GM19035 (cell line): ENCODE data around the gene PFN4.
"Not testable (repeated sequence)": the region's sequence is repeated elsewhere in the genome, so short reads cannot be mapped to it uniquely, and the experiment has no call there.

ENCODE experiments used
- ATAC-seq: cut with Tn5 transposase; IDR thresholded peaks from one replicate; pipeline ENCODE4 v1.9.1; 2021; ENCODE audit not compliant: unreplicated experiment

Gene PFN4, protein sequence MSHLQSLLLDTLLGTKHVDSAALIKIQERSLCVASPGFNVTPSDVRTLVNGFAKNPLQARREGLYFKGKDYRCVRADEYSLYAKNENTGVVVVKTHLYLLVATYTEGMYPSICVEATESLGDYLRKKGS

DNA sequence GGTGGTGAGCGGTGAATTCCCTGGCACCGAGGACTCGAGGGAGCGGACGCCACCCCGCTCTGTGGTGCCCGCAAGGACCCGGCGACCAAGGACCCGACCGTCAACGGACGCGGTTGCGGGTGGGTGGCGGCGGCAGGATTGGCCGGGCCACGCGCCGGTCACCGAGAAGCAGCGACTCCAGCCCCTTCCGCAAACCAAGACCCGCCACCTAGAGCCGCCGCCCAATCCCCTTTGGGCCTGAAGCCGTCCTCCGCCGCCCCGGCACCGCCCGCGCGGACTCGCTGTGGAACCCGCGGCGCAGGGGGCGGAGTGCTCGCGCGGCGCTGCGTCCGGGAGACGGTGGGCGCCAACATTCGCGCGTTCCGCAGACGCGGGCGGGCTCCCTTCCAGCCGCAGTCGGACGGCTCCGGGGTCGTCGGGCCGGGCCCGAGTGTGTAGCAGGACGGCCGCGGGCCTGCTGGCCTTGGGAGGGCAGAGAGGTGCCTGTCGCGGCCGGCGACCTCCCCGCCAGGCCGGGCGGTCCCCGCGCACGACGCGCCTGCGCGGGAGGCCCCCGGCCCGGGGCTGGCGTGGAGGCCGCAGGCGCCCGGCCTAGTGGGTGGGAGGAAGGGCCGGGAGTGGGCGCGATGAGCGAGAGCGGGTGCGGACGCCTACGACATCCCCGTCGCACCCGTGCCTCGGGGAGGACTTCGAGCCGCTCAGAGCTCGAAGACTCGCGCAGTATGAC is at the start of gene PFN4, which contains the start of gene FAM228B:
PFN4 (minus strand) TSS at position 140 of the 727 bp plus-strand sequence. CDS start 799 bp downstream, outside the sequence.
FAM228B (plus strand) TSS at position 275 of the 727 bp plus-strand sequence. CDS start 893 bp downstream, outside the sequence.
- peak; percentile 94 for ATAC-seq

DNA sequence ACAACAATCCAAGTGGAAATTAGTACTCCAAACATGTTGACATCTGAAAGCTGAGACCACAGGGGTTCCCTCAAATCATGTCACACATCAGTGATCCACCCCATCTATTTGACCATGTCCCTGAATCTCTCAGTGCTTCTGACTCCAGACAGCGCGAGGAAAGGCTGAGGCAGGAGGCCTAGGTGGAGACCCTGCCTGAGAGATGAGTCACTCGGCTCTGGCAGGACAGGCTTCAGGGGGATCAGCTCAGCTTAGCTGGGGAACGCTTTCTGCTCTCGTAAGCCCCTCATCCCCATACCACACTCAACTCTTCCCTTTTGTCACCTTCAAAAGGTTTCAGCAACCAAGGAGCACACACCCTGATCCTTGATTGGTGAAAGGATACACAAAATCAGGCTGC is 45.9 kb upstream of the PFN4 start:
- no peak for ATAC-seq

DNA sequence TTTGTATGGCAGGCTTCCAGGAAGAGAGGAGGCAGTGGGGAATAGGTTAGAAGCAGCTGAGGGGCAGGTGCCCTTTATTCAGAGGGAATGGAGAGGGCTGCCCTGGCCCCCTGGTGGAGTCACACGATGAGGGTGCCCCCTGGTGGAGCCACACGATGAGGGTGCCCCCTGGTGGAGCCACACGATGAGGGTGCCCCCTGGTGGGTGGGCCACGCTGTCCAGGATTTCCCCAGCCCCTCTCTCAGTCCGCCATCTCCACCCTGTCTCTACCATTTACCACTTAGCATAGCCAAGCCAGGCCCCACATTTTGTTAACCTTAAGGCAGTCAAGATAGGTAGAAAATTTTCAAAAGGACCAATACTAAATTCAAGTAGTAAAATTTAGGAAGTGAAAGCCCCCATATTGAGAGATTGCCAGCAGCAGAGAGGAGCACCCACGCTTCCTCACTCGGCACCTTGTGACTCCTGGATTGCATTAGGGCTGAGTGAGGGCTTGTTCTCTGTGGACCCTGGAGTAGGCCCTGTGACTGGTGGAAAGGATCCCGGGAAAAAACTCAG is 41.4 kb upstream of the PFN4 start:
- ATAC-seq: peak; percentile 89

DNA sequence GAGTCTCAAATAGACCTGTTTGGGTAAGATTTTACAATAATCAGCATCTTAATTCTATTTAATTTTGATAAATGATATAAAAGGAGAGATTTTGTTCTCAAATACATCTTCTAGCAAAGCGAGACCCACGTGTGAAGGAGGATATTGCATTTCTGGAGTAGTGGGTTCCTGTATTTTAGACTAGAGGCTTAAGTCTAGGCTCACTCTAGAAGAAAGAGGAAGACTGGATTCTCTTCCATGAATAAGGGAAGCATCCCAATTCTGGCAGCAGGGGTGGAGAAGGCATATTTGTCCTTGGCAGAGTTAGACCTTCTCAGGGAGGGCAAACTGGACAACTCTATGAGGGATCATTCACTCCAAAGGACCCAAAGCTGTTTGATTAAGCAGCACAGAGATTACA is 40.5 kb upstream of the PFN4 start:
- ATAC-seq: no peak

DNA sequence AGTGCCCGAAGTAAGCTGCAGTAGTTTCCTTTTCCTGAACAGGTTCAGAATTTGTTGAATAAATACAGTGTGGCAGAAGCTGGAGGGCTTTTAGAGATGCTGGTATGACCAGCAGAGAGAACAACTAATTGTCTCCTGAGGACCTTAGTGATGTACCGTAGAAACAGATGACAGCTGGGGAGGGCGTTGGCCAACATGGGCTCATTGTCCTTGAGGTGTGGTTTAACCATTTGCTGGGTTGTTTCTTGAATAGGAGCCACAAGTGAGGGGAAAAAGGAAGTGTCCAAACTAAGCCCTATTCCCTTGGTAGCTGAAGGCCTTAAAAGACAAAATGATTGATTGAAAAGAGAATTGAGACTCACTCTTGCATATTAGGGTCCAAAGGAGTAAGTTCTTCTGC is 40.1 kb upstream of the PFN4 start:
- no peak for ATAC-seq

DNA sequence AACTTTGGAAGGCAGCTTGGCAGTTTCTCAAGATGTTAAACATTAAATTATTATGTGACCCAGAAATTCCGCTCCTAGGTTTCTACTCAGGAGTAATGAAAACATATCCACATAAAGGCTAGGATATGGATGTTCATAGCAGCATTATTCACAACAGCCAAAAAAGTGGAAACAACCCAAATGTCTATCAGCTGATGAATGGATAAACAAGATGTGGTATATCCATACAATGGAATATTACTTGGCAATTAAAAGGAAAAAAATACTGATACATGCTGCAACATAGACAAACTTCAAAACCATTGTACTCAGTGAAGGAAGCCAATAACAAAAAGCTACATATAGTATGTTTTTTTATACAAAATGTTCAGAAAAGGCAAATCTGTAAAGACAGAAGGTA is 39.4 kb upstream of the PFN4 start:
- ATAC-seq: no peak

DNA sequence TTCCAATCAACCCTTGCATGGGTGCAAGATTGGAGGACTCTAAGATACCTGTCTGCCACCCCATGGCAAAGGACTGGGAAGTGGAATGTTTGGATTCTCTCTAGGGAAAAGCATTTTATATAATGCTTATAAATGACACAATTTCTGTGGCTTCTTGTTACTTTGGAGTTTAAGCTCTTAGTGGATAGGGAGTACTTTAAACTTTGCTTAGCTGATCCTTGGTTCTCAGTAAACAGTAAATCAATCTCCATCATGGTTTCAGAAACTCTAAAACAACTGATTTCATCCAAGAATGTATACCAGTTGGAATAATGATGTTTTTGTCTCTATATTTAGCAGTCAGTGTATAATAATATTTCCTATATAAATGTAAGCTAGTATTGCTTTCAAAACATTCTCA is 37.6 kb upstream of the PFN4 start:
- no peak for ATAC-seq

DNA sequence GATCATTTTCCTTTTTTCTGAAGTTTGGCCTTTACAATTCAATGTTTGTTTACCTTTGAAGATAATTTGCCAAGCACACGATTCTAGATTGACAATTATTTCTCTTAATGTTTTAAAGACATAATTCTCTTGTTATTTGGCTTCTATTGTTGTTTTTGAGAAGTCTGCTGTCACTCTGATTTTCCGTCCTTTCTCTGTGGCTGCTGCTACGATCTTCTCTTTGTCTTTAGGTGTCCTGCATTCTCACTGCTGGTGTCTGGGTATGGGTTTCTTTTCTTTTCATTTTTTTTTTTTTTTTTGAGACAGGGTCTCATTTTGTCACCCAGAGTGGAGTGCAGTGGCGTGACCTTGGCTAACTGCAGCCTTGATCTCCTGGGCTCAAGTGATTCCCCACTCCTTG is 36.6 kb upstream of the PFN4 start:
- ATAC-seq: no peak

DNA sequence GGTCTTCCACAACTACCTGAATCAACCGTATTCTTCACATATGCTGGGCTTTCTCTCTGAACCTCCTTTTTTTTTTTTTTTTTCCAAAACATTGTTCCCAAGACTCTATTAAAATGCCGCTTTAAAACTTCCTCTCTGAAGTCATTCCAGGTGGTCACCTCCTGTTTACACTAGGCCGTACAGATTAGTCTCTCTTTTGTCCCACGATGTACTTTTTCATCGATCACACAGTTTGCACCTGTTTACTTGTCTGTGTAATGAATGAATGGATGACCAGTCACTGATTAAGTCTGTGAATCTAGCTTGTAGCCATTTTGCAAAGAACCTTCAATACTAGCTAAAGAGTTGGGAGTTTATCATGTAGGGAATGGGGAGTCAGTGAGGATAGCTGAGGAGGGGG is 35.0 kb upstream of the PFN4 start:
- ATAC-seq: no peak

DNA sequence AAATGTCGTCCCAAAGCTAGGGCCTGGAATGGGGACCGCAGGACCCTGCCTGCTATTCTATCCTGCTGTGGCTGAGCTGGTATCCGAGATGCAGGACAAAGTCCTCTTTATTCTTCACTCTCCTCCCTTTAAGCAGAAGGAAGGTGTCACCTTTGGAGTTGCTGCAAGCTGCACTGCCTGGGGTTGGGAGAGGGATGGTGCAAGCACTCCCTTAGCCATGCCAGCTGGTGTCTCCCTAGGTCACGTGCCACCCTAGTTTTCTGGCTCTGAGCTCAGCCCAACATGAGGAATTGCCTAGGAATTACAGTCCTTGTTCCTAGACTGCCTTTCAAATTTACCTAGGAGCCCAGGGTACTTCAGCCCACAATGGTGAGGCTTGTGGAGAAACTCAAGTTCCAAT is 30.3 kb upstream of the PFN4 start:
- ATAC-seq: no peak

DNA sequence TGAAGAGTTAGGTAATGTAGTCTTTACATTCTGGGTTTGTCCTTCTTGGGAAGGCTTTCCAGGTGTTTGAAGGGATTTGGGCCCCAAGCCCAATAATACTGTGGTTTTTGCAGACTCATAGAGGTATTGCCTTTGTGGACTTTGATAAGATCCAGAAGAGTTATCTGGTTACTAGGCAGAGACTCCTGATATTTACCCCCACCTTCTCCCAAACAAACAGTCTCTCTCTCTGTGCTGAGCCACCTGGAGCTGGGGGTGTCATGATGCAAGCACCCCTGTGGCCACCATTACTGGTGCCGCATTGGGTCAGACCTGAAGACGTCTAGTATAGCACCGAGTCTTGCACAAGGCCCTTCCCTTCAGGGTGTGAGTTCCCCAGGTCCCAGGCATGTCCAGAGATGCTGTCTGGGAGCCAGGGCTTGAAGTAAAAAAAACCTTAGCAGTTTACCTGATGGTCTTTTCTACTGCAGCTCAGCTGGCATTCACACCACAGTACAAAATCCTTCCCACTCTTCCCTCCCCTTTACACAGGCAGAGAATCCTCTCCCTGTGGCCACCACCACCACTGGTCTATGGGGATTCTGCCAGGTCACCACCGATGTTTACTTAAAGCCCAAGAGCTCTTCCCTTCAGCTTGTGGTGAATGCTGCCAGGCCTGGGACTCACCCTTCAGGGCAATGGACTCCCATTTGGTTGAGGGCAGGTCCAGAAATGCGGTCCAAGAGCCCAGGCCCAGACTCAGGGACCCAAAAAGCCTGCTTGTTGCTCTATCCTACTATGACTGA is 29.5 kb upstream of the PFN4 start:
- ATAC-seq: no peak

DNA sequence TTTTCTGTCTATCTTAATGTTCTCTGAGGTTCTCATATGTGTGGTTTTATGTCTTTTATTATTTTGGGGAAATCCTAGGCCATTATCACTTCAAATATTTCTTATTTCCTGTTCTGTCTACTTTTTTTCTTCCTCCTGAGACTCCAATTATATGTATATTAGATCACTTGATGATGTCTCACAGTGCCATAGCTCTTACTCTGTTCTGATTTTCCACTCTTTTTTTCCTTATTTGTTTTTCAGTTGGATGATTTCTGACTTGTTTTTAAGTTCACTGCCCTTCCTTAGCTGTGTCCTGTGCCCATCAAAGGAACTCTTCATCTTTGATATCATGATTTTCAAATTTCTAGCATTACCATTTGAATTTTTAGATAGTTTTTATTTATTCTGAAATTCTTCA is 24.2 kb upstream of the PFN4 start:
- no peak for ATAC-seq

DNA sequence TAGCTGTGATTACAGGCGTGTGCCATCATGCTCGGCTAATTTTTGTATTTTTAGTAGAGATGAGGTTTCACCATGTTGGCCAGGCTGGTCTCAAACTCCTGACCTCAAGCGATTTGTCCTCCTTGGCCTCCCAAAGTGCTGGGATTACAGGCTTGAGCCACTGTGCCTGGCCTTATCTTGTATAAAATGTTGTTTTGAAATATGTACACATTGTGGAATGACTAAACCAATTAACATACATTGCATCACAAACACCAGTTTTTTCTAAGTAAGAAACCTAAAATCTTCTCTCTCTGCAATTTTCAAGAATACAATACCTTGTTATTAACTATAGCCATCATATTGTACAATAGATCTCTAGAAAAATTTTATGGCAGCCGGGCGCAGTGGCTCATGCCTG is 17.2 kb upstream of the PFN4 start:
- ATAC-seq: not testable (repeated sequence)

DNA sequence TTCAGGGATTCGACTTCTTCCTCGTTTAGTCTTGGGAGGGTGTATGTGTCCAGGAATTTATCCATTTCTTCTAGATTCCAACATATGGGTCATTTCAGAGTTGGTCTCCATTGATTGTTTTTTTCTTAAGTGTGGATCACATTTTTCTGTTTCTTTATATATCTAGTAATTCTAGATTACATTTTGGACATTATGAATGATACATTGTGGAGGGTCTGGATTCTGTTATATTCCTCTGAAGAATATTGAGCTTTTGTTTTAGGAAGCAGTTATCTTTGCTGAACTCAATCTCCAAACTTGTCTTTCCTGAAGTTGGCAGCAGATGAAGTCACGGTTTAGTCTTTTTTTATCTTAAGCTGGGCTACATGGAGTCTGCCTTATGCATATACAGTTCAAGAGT is 9.4 kb upstream of the PFN4 start:
- ATAC-seq: no peak

DNA sequence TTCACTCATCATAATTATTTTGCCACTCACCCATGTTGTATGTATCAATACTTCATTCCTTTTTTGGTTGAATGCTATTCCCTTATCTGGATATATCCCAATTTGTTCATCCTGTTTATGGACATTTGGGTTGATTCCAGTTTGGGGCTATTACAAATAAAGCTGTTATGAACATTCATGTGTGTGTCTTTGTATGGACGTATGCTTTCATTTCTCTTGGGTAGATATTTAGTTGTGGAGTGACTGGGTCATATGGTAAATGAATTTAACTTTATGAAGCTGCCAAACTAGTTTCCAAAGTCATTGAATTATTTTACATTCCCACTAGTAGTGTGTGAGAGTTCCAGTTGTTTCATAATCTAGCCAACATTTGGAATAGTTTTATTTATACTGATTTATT is 2.8 kb upstream of the PFN4 start:
- ATAC-seq: no peak

DNA sequence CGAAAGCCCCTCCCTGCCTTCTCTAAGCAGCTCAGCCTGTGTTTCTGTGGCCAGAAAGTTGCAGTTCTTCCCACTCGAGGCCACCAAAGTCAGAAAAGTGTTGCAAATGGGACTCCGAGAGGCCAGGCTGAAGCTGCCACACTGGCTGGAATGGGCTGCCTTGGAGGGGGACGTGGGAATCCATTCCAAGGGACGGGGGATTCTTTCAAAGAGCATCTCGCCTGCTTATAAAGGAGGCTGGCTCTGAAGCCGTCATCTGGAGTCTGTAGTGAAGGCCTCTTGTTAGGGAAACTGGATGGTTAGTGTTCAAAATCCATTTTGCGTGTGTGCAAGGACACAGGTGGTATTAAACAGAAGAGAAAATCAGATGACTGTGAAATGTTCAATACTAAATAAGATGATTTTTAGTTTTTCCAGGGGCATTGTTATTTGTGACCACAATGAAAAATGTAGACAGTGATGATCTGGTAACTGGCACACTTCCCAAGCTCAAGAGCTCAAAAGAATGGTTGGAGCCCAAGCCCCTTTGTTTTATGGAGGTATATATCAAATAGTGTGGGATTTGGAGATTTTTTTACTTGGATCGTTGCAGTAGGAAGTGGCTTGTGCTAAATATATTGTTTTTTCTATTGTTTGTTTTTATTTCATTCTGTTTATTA is 917 bp upstream of the PFN4 start:
- ATAC-seq: peak; percentile 8

DNA sequence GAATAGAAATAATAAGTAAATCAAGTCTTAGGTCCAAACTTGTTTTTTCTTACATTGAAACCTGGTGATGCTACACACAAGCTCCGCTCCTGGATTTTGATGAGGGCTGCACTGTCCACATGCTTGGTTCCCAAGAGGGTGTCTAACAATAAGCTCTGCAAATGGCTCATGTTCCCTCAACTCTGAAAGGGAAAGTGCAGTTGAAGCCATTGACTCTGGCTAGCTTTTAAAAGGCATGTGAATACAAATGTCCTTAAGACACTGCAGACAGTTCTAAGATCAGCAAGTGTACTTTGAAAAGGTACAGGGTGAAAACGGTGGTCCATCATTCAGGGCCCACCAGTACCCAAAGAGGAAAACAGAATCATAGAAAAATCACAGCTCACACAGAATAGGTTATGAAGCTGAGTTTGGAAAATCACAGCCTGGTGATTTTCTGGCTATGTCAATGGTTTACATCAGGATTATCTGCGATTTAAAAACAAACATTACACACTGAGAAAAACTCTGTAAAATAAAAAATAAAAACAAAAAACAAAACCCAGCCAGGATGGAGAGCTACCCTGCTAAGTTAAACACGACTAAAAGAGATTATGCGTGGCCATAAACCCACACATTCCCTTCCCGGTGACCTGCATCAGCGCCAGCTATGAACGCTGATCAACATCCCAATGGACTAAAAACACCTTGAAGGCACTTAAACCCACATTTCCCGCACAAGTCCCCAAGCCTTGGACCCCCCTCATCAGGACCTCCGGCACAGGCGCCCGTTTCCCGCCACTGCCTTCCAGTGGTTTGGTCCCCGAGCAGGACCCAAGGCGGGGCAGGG is 554 bp downstream of the PFN4 start:
- no peak for ATAC-seq

DNA sequence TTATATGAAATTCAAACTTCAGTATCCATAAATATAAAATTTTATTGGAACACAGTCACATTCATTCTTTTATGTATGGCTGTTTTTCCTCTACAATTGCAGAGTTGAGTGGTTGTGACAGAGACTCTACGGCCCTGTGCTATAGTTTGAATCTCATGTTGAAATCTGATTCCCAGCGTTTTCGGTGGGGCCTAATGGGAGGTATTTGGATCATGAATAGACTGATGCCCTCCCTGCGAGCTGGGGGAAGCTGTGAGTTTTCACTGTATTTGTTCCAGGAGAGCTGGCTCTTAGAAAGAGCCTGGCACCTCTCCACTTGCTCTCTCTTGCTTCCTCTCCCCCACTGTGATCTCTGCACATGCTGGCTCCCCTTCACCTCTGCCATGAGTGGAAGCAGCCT is 1.7 kb downstream of the PFN4 start:
- ATAC-seq: no peak

DNA sequence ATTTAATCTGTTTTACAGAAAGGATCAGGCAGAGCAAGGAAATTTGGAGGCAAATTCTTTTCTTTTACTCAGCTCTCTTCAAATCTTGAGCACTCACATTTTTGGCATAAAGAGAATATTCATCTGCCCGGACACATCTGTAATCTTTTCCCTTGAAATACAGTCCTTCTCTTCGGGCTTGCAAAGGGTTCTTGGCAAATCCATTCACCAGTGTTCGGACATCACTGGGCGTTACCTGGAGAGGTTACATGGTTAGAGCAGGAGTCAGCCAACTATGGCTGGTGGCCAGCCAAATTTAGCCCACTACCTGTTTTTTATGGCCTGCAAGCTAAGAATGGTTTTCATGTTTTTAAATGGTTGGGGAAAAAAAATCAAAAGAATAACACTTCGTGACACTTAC is 2.1 kb downstream of the PFN4 start:
- no peak for ATAC-seq

DNA sequence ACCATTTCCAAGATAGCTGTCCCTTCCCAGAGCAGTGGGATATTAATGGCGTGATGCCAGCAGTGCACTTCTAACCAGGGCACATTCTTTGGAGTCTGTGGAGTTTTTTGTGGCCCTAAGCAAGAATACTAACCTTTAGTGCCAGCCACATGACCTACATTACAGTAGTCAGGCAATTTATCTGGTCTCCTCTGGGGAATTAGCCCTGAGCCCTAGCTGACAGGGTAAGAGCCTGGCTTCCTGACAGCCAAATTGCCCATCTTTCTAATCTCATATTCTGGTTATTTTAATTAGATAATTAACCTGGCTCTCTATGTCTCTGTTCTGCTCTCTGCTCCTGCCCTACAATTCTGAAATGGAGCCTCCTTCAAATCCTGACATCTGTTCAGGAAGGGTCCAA is 5.2 kb downstream of the PFN4 start:
- ATAC-seq: no peak
